HepG2 (cell line): ENCODE data around the gene SLC45A3. TPM values are rescaled to one million over a fixed set of nuclear protein-coding genes. Genes with fewer than 3 reads are reported as not detected.

Experiments
- ARNT ChIP-seq: fragments of 450-650 bp; IDR thresholded peaks from 2 replicates; pipeline ENCODE4 v1.6.1; 2017
- CENPT ChIP-seq: sonication (generic); formaldehyde crosslinking; IDR thresholded peaks from 2 replicates; pipeline ENCODE4 v1.8.0; 2022; ENCODE audit warnings: low read depth, mild to moderate bottlenecking, moderate library complexity, missing genetic modification reagents
- DDIT3 ChIP-seq: sonication (generic); formaldehyde crosslinking; IDR thresholded peaks from 2 replicates; pipeline ENCODE4 v1.4.0; 2020; ENCODE audit warnings: mild to moderate bottlenecking, missing genetic modification reagents
- HOXA3 ChIP-seq: sonication (generic); formaldehyde crosslinking; IDR thresholded peaks from 2 replicates; pipeline ENCODE4 v1.5.0; 2020; ENCODE audit warnings: missing genetic modification reagents
- KDM6A ChIP-seq: IDR thresholded peaks from 2 replicates; pipeline ENCODE4 v1.6.1; 2016; ENCODE audit warnings: low read depth
- LBX2 ChIP-seq: sonication (generic); formaldehyde crosslinking; IDR thresholded peaks from 2 replicates; pipeline ENCODE4 v1.5.0; 2020; ENCODE audit warnings: missing genetic modification reagents, mild to moderate bottlenecking, borderline replicate concordance
- LCORL ChIP-seq, 2 experiments: fragments of 450-650 bp in 1 of 2; sonication (generic) in 1 of 2; formaldehyde crosslinking in 1 of 2; IDR thresholded peaks; 2 replicates each; pipeline versions ENCODE4 v1.5.0 to v1.6.1; 2017 to 2020; ENCODE audit warnings: antibody characterized with exemption in 1 of 2, missing genetic modification reagents in 1 of 2
- MAF1 ChIP-seq: sonication (generic); formaldehyde crosslinking; IDR thresholded peaks from 2 replicates; pipeline ENCODE4 v1.5.0; 2020; ENCODE audit warnings: missing genetic modification reagents, borderline replicate concordance
- MYC ChIP-seq: sonication (generic); formaldehyde crosslinking; IDR thresholded peaks from 2 replicates; pipeline ENCODE4 v1.9.0; 2021; ENCODE audit warnings: missing genetic modification reagents, borderline replicate concordance
- PHB2 ChIP-seq: fragments of 450-650 bp; IDR thresholded peaks from 2 replicates; pipeline ENCODE4 v1.6.1; 2018; ENCODE audit not compliant: partially characterized antibody
- POLR2G ChIP-seq: fragments of 200-400 bp; formaldehyde crosslinking; IDR thresholded peaks from 2 replicates; pipeline ENCODE4 v1.6.1; 2018; ENCODE audit warnings: mild to moderate bottlenecking, low read depth, low read length, moderate library complexity
- RAD21 ChIP-seq: fragments of 450-650 bp; formaldehyde crosslinking; IDR thresholded peaks from 2 replicates; pipeline ENCODE4 v1.5.0; 2020; ENCODE audit warnings: mild to moderate bottlenecking
- SAP130 ChIP-seq: IDR thresholded peaks from 2 replicates; pipeline ENCODE4 v1.6.1; 2016; ENCODE audit warnings: low read depth
- SKI ChIP-seq: fragments of 450-650 bp; IDR thresholded peaks from one replicate; pipeline ENCODE4 v1.6.1; 2018; ENCODE audit warnings: mild to moderate bottlenecking; ENCODE audit not compliant: partially characterized antibody
- SNAI1 ChIP-seq: sonication (generic); formaldehyde crosslinking; IDR thresholded peaks from 2 replicates; pipeline ENCODE4 v1.5.0; 2020; ENCODE audit warnings: mild to moderate bottlenecking, missing genetic modification reagents, borderline replicate concordance
- THYN1 ChIP-seq: sonication (generic); formaldehyde crosslinking; IDR thresholded peaks from 2 replicates; pipeline ENCODE4 v1.8.1; 2023; ENCODE audit warnings: low read depth, mild to moderate bottlenecking, moderate library complexity, missing genetic modification reagents, borderline replicate concordance
- ZNF34 ChIP-seq: sonication (generic); formaldehyde crosslinking; IDR thresholded peaks from 2 replicates; pipeline ENCODE4 v1.4.0; 2020; ENCODE audit warnings: mild to moderate bottlenecking, missing genetic modification reagents, borderline replicate concordance
- ZNF607 ChIP-seq: sonication (generic); formaldehyde crosslinking; IDR thresholded peaks from 2 replicates; pipeline ENCODE4 v1.5.1; 2020; ENCODE audit warnings: missing genetic modification reagents, mild to moderate bottlenecking, borderline replicate concordance
- ZNF614 ChIP-seq: IDR thresholded peaks from 2 replicates; pipeline ENCODE4 v1.6.1; 2018; ENCODE audit warnings: missing biosample characterization, missing genetic modification reagents, inconsistent platforms, borderline replicate concordance
- ZNF724P ChIP-seq: sonication (generic); formaldehyde crosslinking; IDR thresholded peaks from 2 replicates; pipeline ENCODE4 v1.8.0; 2022; ENCODE audit warnings: missing genetic modification reagents, borderline replicate concordance
- ZNF746 ChIP-seq: sonication (generic); formaldehyde crosslinking; IDR thresholded peaks from 2 replicates; pipeline ENCODE4 v1.8.0; 2022; ENCODE audit warnings: mild to moderate bottlenecking, missing genetic modification reagents
- ZSCAN29 ChIP-seq: sonication (generic); formaldehyde crosslinking; conservative IDR thresholded peaks from 2 replicates; pipeline ENCODE4 v1.4.0; 2020; ENCODE audit warnings: mild to moderate bottlenecking, missing genetic modification reagents
- ZZZ3 ChIP-seq: sonication (generic); formaldehyde crosslinking; IDR thresholded peaks from 2 replicates; pipeline ENCODE4 v1.4.0; 2020; ENCODE audit warnings: missing genetic modification reagents, mild to moderate bottlenecking, borderline replicate concordance
- polyA plus RNA-seq, 8 experiments: library from polyadenylated mRNA; depleted of rRNA in 3 of 8; stranded (reverse) in 7 of 8; unstranded in 1 of 8; fragments of >200 nt; fragmentation: Illumina TruSeq in 4 of 8; extraction: Trizol in 4 of 8; gene quantifications; 2 replicates each; pipeline versions ENCODE4 v1.2.1 to v1.2.3, GENCODE V29; 2011 to 2016; ENCODE audit warnings: low read depth in 4 of 8, missing spikeins in 1 of 8, mixed read lengths in 1 of 8; ENCODE audit not compliant: insufficient read depth in 1 of 8
- total RNA-seq, 5 experiments: library from RNA; depleted of rRNA; stranded (reverse); fragments of >200 nt; fragmentation: Illumina TruSeq; extraction: Trizol; gene quantifications; 2 replicates each; pipeline ENCODE4 v1.2.3, GENCODE V29; 2016; ENCODE audit warnings: low read depth in 1 of 5
- TF ChIP-seq, protein P1 (sequence below): sonication (generic); formaldehyde crosslinking; IDR thresholded peaks from 2 replicates; pipeline ENCODE4 v1.5.1; 2020; ENCODE audit warnings: mild to moderate bottlenecking, missing genetic modification reagents, moderate library complexity
- TF ChIP-seq, protein P2 (sequence below): IDR thresholded peaks from 2 replicates; pipeline ENCODE4 v1.6.1; 2012; ENCODE audit warnings: inconsistent platforms
- TF ChIP-seq, protein P3 (sequence below): IDR thresholded peaks from 2 replicates; pipeline ENCODE4 v1.6.1; 2018; ENCODE audit warnings: missing genetic modification reagents, mild to moderate bottlenecking, missing compliant biosample characterization

SLC45A3 gene
- total and polyA plus RNA-seq, 2 of the 13 experiments (the other 11 are each of a cell fraction or from before 2014, with no cell fraction given): 3.4 to 4.1 TPM

GRCh38 chr1:205668951-205669340, 11.4 kb downstream of the SLC45A3 start (continued):
- TF ChIP-seq POLR2G (no peak), ZNF34 (no peak), CENPT (CRISPR knock-in tag) (no peak), SAP130 (CRISPR knock-in tag) (peak; percentile 34; the same call in 1 of the 2 replicates), LBX2 (CRISPR knock-in tag) (no peak), ARNT (no peak), RAD21 (CRISPR knock-in tag) (peak; percentile 43; the same call in 1 of the 2 replicates), MYC (peak; percentile 62; the same call in 1 of the 2 replicates), ZZZ3 (CRISPR knock-in tag) (no peak), ZNF614 (CRISPR knock-in tag) (no peak), MAF1 (CRISPR knock-in tag) (no peak), ZNF607 (CRISPR knock-in tag) (peak; percentile 42; the same call in 1 of the 2 replicates), ZNF724P (CRISPR knock-in tag) (no peak), PHB2 (no peak), DDIT3 (CRISPR knock-in tag) (no peak), SKI (no peak), ZNF746 (CRISPR knock-in tag) (no peak), HOXA3 (no peak), ZSCAN29 (CRISPR knock-in tag) (no peak), SNAI1 (no peak), LCORL (IDR thresholded peaks at IDR 0.05) (no peak), LCORL (CRISPR knock-in tag; IDR thresholded peaks at IDR 0.05) (no peak), KDM6A (CRISPR knock-in tag) (no peak), THYN1 (CRISPR knock-in tag) (no peak)
- TF ChIP-seq, protein P1, sequence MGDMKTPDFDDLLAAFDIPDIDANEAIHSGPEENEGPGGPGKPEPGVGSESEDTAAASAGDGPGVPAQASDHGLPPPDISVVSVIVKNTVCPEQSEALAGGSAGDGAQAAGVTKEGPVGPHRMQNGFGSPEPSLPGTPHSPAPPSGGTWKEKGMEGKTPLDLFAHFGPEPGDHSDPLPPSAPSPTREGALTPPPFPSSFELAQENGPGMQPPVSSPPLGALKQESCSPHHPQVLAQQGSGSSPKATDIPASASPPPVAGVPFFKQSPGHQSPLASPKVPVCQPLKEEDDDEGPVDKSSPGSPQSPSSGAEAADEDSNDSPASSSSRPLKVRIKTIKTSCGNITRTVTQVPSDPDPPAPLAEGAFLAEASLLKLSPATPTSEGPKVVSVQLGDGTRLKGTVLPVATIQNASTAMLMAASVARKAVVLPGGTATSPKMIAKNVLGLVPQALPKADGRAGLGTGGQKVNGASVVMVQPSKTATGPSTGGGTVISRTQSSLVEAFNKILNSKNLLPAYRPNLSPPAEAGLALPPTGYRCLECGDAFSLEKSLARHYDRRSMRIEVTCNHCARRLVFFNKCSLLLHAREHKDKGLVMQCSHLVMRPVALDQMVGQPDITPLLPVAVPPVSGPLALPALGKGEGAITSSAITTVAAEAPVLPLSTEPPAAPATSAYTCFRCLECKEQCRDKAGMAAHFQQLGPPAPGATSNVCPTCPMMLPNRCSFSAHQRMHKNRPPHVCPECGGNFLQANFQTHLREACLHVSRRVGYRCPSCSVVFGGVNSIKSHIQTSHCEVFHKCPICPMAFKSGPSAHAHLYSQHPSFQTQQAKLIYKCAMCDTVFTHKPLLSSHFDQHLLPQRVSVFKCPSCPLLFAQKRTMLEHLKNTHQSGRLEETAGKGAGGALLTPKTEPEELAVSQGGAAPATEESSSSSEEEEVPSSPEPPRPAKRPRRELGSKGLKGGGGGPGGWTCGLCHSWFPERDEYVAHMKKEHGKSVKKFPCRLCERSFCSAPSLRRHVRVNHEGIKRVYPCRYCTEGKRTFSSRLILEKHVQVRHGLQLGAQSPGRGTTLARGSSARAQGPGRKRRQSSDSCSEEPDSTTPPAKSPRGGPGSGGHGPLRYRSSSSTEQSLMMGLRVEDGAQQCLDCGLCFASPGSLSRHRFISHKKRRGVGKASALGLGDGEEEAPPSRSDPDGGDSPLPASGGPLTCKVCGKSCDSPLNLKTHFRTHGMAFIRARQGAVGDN: peak; percentile 83
- TF ChIP-seq, protein P2, sequence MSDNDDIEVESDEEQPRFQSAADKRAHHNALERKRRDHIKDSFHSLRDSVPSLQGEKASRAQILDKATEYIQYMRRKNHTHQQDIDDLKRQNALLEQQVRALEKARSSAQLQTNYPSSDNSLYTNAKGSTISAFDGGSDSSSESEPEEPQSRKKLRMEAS: peak; percentile 97
- TF ChIP-seq, protein P3, sequence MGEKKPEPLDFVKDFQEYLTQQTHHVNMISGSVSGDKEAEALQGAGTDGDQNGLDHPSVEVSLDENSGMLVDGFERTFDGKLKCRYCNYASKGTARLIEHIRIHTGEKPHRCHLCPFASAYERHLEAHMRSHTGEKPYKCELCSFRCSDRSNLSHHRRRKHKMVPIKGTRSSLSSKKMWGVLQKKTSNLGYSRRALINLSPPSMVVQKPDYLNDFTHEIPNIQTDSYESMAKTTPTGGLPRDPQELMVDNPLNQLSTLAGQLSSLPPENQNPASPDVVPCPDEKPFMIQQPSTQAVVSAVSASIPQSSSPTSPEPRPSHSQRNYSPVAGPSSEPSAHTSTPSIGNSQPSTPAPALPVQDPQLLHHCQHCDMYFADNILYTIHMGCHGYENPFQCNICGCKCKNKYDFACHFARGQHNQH (CRISPR knock-in tag): peak; percentile 49; the same call in 1 of the 2 replicates
